ENCODE results near the gene ARL15. TPM values are rescaled to one million over a fixed set of nuclear protein-coding genes. Genes with fewer than 3 reads are reported as not detected.

ARL15 gene
- total RNA-seq, 6 donors from 2014 or later: 6.7 to 36.4 (median 20.7) TPM

GRCh38 chr5:54195701-54196100 is 114.7 kb downstream of the ARL15 start:
- Histone ChIP-seq H3K9me3 (no peaks in the 10 kb centered on the region), H3K4me3 (no peak overlapping the region), H3K27ac (no peak overlapping the region), H3K4me1 (peaks cover 0 to 4% (median 1%) of the 10 kb centered on the region in 4 donors), H3K36me3 (no peaks in the 10 kb centered on the region), H3K27me3 (no peaks in the 10 kb centered on the region)
- DNase-seq (no peak), ATAC-seq (ENCODE audit: low FRiP score in 2 of 2) (no peak)
- no peak for TF ChIP-seq POLR2AphosphoS5 (IDR thresholded peaks at IDR 0.05)
- no peak for TF ChIP-seq EP300 (IDR thresholded peaks at IDR 0.05)
- TF ChIP-seq CTCF (IDR thresholded peaks at IDR 0.05): no peak
- no peak for TF ChIP-seq POLR2A (IDR thresholded peaks at IDR 0.05)

GRCh38 chr5:54194318-54194717 is 116.1 kb downstream of the ARL15 start:
- Histone ChIP-seq H3K9me3 (no peaks in the 10 kb centered on the region), H3K4me3 (no peak overlapping the region), H3K4me1 (peaks cover 0 to 4% (median 1%) of the 10 kb centered on the region in 4 donors), H3K27ac (no peak overlapping the region), H3K27me3 (no peaks in the 10 kb centered on the region), H3K36me3 (no peaks in the 10 kb centered on the region)
- TF ChIP-seq POLR2A (IDR thresholded peaks at IDR 0.05) (no peak), EP300 (IDR thresholded peaks at IDR 0.05) (no peak), POLR2AphosphoS5 (IDR thresholded peaks at IDR 0.05) (no peak), CTCF (IDR thresholded peaks at IDR 0.05) (no peak)
- no peak for ATAC-seq (ENCODE audit: low FRiP score in 2 of 2)
- 81 to 90% methylated on average over 2 of the region's 2 CpGs for WGBS, 2 donors
- DNase-seq: no peak

DNA sequence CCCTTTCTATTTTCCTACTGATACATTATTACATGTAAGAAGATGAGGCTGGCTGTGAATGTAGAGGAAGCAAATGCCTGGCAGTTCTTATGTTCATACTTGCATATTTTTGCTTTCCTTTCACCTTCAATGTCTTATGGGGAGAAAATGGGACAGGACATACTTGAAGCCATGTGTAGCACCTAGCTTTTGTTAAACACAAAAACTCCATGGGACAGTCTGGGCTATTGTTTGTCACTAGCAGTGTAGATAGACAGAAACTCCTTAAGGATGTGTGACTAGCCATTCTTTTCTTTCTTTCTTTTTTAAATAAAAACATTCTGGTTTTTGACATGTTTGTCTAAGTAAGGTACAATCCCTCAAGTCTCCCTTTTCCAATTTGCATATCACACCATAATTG is 122.7 kb downstream of the ARL15 start:
- ATAC-seq (ENCODE audit: low FRiP score in 2 of 2): no peak
- Histone ChIP-seq H3K36me3 (no peaks in the 10 kb centered on the region), H3K4me3 (no peak overlapping the region), H3K27ac (no peak overlapping the region), H3K4me1 (peaks cover 0 to 4% (median 0%) of the 10 kb centered on the region in 4 donors), H3K9me3 (no peaks in the 10 kb centered on the region), H3K27me3 (no peaks in the 10 kb centered on the region)
- no peak for DNase-seq
- no peak for TF ChIP-seq POLR2A (IDR thresholded peaks at IDR 0.05)
- TF ChIP-seq POLR2AphosphoS5 (IDR thresholded peaks at IDR 0.05): no peak
- TF ChIP-seq CTCF (IDR thresholded peaks at IDR 0.05): no peak
- TF ChIP-seq EP300 (IDR thresholded peaks at IDR 0.05): no peak

DNA sequence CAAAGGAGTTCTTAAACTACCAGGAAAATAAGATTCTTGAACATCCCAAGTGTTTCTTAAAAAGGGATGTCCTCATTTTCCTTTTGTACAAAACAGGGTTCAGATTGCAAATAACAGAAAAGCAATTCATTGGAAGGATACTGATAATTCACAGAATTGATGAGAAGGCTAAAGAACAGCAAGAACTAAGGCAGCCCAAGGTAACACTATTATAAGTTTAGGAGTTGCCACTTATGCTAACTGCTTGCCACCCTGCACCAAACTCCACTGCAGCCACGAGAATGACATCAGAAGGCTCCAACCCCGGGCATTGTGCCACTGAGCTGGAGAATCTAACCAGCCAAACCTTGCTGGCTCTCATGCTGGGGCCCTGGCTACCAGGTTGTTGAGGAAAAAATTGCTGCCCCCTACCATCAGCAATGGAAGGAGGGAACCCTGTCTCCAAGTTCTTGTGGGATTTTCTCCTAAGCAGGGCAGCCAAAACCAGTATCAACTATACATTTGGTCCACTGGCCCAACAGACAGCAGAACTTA is 123.4 kb downstream of the ARL15 start:
- H3K9me3 ChIP-seq: no peaks in the 10 kb centered on the region
- H3K4me1 ChIP-seq: peaks cover 0 to 4% (median 0%) of the 10 kb centered on the region in 4 donors
- TF ChIP-seq EP300 (IDR thresholded peaks at IDR 0.05) (no peak), CTCF (IDR thresholded peaks at IDR 0.05) (no peak), POLR2AphosphoS5 (IDR thresholded peaks at IDR 0.05) (no peak), POLR2A (IDR thresholded peaks at IDR 0.05) (no peak)
- no peak overlapping the region for H3K4me3 ChIP-seq
- ATAC-seq (ENCODE audit: low FRiP score in 2 of 2): no peak
- H3K36me3 ChIP-seq: no peaks in the 10 kb centered on the region
- no peaks in the 10 kb centered on the region for H3K27me3 ChIP-seq
- DNase-seq: no peak
- 80 to 87% methylated on average over 2 of the region's 2 CpGs for WGBS, 2 donors
- no peak overlapping the region for H3K27ac ChIP-seq

DNA sequence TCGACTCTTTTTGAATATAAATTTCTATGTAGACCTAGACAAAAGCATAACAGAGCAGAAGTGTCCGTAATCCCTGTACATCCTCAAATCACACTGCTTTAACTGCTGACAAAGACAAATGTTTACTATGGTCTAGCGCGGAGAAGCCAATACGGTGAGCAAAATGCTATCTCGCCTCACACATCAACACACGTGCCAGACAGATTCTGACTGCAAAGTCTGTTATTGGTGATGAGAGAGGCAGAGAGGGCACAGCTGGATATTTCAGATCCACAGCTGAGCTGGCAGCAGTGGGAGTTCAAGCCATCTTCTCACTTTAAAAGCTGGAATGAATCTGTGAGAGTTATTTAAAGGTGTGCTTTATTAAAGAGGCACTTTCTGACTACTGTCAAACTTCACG is 124.3 kb downstream of the ARL15 start:
- Histone ChIP-seq H3K27ac (no peak overlapping the region), H3K4me3 (no peak overlapping the region), H3K36me3 (no peaks in the 10 kb centered on the region), H3K27me3 (no peaks in the 10 kb centered on the region), H3K4me1 (peaks cover 0 to 4% (median 0%) of the 10 kb centered on the region in 4 donors), H3K9me3 (no peaks in the 10 kb centered on the region)
- no peak for ATAC-seq (ENCODE audit: low FRiP score in 2 of 2)
- no peak for TF ChIP-seq CTCF (IDR thresholded peaks at IDR 0.05)
- no peak for TF ChIP-seq EP300 (IDR thresholded peaks at IDR 0.05)
- no peak for TF ChIP-seq POLR2AphosphoS5 (IDR thresholded peaks at IDR 0.05)
- TF ChIP-seq POLR2A (IDR thresholded peaks at IDR 0.05): no peak
- DNase-seq: no peak
- 86 to 94% methylated on average over 8 of the region's 8 CpGs for WGBS, 2 donors

All from upper lobe of left lung (tissue), 6 donors.